PC-9 (cell line): Measurements from ENCODE around the gene ERG. TPM values are rescaled to one million over a fixed set of nuclear protein-coding genes. Genes with fewer than 3 reads are reported as not detected.

ENCODE experiments used
- BruUV-seq: library from RNA; stranded (reverse); fragments of 400-500 nt; replicated peaks from 2 replicates; lab custom pipeline; 2021; lab: Mats Ljungman, UMichigan
- CTCF ChIA-PET: fragments of 300-600 bp; sonication (Branson Sonifier 250); formaldehyde crosslinking; loops from one replicate; lab custom pipeline; 2022; ENCODE audit warnings: antibody characterized with exemption; lab: Charles Lee
- POLR2A ChIA-PET: fragments of 300-600 bp; sonication (Branson Sonifier 250); formaldehyde crosslinking; loops from one replicate; lab custom pipeline; 2022; ENCODE audit warnings: antibody characterized with exemption; ENCODE audit not compliant: unreplicated experiment; lab: Charles Lee
- DNase-seq, 2 experiments: peaks; one replicate each; pipeline versions ENCODE4 v3.0.0 to v3.0.0-alpha.2; 2015 to 2022; ENCODE audit warnings: mixed read lengths in 1 of 2
- H2AFZ ChIP-seq: fragments of 200-600 bp; sonication (generic); 2 replicates; pipeline ENCODE4 v1.8.1; 2017; ENCODE audit warnings: antibody characterized with exemption
- H3F3A ChIP-seq: fragments of 200-600 bp; sonication (generic); 2 replicates; pipeline ENCODE4 v1.8.1; 2017; ENCODE audit warnings: antibody characterized with exemption, mild to moderate bottlenecking, low read depth; ENCODE audit not compliant: insufficient read depth
- H3K27ac ChIP-seq: fragments of 200-600 bp; sonication (generic); 2 replicates; pipeline ENCODE4 v1.6.1; 2016; ENCODE audit warnings: mixed run types
- H3K27me3 ChIP-seq: fragments of 200-600 bp; sonication (generic); 2 replicates; pipeline ENCODE4 v1.6.1; 2016; ENCODE audit warnings: low read depth, mixed run types; ENCODE audit not compliant: insufficient read depth
- H3K36me3 ChIP-seq: fragments of 200-600 bp; sonication (generic); 2 replicates; pipeline ENCODE4 v1.6.1; 2016; ENCODE audit warnings: low read depth, mixed run types
- H3K4me1 ChIP-seq: fragments of 200-600 bp; sonication (generic); replicated peaks from 2 replicates; pipeline ENCODE4 v1.6.1; 2016; ENCODE audit warnings: mixed run types; ENCODE audit not compliant: insufficient read depth
- H3K4me2 ChIP-seq: fragments of 200-600 bp; sonication (generic); 2 replicates; pipeline ENCODE4 v1.6.1; 2017; ENCODE audit warnings: mixed run types
- H3K4me3 ChIP-seq: fragments of 200-600 bp; sonication (generic); 2 replicates; pipeline ENCODE4 v1.6.1; 2016; ENCODE audit warnings: mixed run types
- H3K79me2 ChIP-seq: fragments of 200-600 bp; sonication (generic); 2 replicates; pipeline ENCODE4 v1.6.1; 2017; ENCODE audit warnings: low read depth, mixed run types
- H3K9me2 ChIP-seq: fragments of 200-600 bp; sonication (generic); 2 replicates; pipeline ENCODE4 v1.8.1; 2017; ENCODE audit warnings: mild to moderate bottlenecking; ENCODE audit not compliant: insufficient read depth
- H3K9me3 ChIP-seq: fragments of 200-600 bp; sonication (generic); 2 replicates; pipeline ENCODE4 v1.8.1; 2016; ENCODE audit warnings: low read depth; ENCODE audit not compliant: insufficient read depth
- H4K20me1 ChIP-seq: fragments of 200-600 bp; sonication (generic); 2 replicates; pipeline ENCODE4 v1.8.1; 2017; ENCODE audit not compliant: insufficient read depth
- CTCF ChIP-seq: fragments of 200-600 bp; sonication (generic); conservative IDR thresholded peaks from 2 replicates; pipeline ENCODE4 v1.6.1; 2017; ENCODE audit warnings: mixed run types, antibody characterized with exemption, mild to moderate bottlenecking, moderate library complexity
- EZH2 ChIP-seq: fragments of 200-600 bp; sonication (generic); IDR thresholded peaks from 2 replicates; pipeline ENCODE4 v1.8.0; 2017; ENCODE audit warnings: antibody characterized with exemption, low read depth
- intact Hi-C: fragments of 100-400 bp; cut with micrococcal nuclease; formaldehyde crosslinking; loops from one replicate; pipeline ENCODE4 v1.10.0; 2022; ENCODE audit not compliant: unreplicated experiment
- total RNA-seq: library from RNA; stranded (reverse); gene quantifications from 2 replicates; pipeline ENCODE4 v1.2.3, GENCODE V29; 2021

ERG gene
- total RNA-seq, 1 experiment from 2014 or later: not detected

GRCh38 chr21:38417726-38418125 lies 80.6 kb downstream of the ERG start:
- Histone ChIP-seq H3K9me2 (no peaks in the 10 kb centered on the region), H3K79me2 (no peaks in the 10 kb centered on the region), H3K27me3 (peaks cover 25% of the 10 kb centered on the region), H2AFZ (no peak overlapping the region), H3K4me2 (no peak overlapping the region), H3F3A (no peaks in the 10 kb centered on the region), H3K4me1 (no peaks in the 10 kb centered on the region), H3K27ac (no peak overlapping the region), H3K36me3 (no peaks in the 10 kb centered on the region), H4K20me1 (no peaks in the 10 kb centered on the region), H3K9me3 (no peaks in the 10 kb centered on the region), H3K4me3 (no peak overlapping the region)
- CTCF ChIA-PET: no interaction called here
- intact Hi-C loops: no loop called here
- POLR2A ChIA-PET: no interaction called here
- BruUV-seq: no TSS peak
- DNase-seq: no peak
- TF ChIP-seq CTCF (no peak), EZH2 (no peak)

- H3K9me2 ChIP-seq: no peaks in the 10 kb centered on the region
- TF ChIP-seq EZH2: no peak
- no peak for TF ChIP-seq CTCF
- H3K36me3 ChIP-seq: no peaks in the 10 kb centered on the region
- no TSS peak for BruUV-seq
- H3F3A ChIP-seq: no peaks in the 10 kb centered on the region
- H3K9me3 ChIP-seq: no peaks in the 10 kb centered on the region
- ChIA-PET CTCF (no interaction called here), POLR2A (no interaction called here)
- no peaks in the 10 kb centered on the region for H3K79me2 ChIP-seq
- H4K20me1 ChIP-seq: no peaks in the 10 kb centered on the region
- no peak overlapping the region for H3K4me2 ChIP-seq
- intact Hi-C loops: no loop called here
- no peak for DNase-seq
- H3K4me3 ChIP-seq: no peak overlapping the region
- H2AFZ ChIP-seq: no peak overlapping the region
- no peak overlapping the region for H3K27ac ChIP-seq
- H3K4me1 ChIP-seq: no peaks in the 10 kb centered on the region
- peaks cover 25% of the 10 kb centered on the region for H3K27me3 ChIP-seq
Observed at GRCh38 chr21:38416791-38417190, 81.5 kb downstream of the ERG start.

- Histone ChIP-seq H2AFZ (no peak overlapping the region), H3K4me2 (no peak overlapping the region), H3K4me3 (no peak overlapping the region), H3K9me2 (no peaks in the 10 kb centered on the region), H3K79me2 (no peaks in the 10 kb centered on the region), H3K27me3 (peaks cover 20% of the 10 kb centered on the region), H3K4me1 (no peaks in the 10 kb centered on the region), H3K9me3 (no peaks in the 10 kb centered on the region), H4K20me1 (no peaks in the 10 kb centered on the region), H3F3A (no peaks in the 10 kb centered on the region), H3K36me3 (no peaks in the 10 kb centered on the region), H3K27ac (no peak overlapping the region)
- BruUV-seq: no TSS peak
- ChIA-PET POLR2A (no interaction called here), CTCF (no interaction called here)
- intact Hi-C loops: no loop called here
- no peak for TF ChIP-seq EZH2
- no peak for DNase-seq
Observed at GRCh38 chr21:38413958-38414548, 84.2 kb downstream of the ERG start.

- ChIA-PET POLR2A (no interaction called here), CTCF (no interaction called here)
- no peak overlapping the region for H3K4me3 ChIP-seq
- no peaks in the 10 kb centered on the region for H3K4me1 ChIP-seq
- H4K20me1 ChIP-seq: no peaks in the 10 kb centered on the region
- no peaks in the 10 kb centered on the region for H3K27me3 ChIP-seq
- no peak overlapping the region for H2AFZ ChIP-seq
- H3K9me2 ChIP-seq: no peaks in the 10 kb centered on the region
- no peak for DNase-seq
- BruUV-seq: no TSS peak
- no peak for TF ChIP-seq CTCF
- no peak for TF ChIP-seq EZH2
- intact Hi-C loops: no loop called here
- H3F3A ChIP-seq: no peaks in the 10 kb centered on the region
- H3K36me3 ChIP-seq: no peaks in the 10 kb centered on the region
- H3K79me2 ChIP-seq: no peaks in the 10 kb centered on the region
- H3K27ac ChIP-seq: no peak overlapping the region
- H3K9me3 ChIP-seq: no peaks in the 10 kb centered on the region
- H3K4me2 ChIP-seq: no peak overlapping the region
Observed at GRCh38 chr21:38410466-38410865, 87.8 kb downstream of the ERG start.
